NCI-H524 (cell line): Measurements from ENCODE around the gene ATP6V1B1.
A peak's percentile ranks its signal among the peaks of the same experiment; 100 is the strongest.

Source experiments
- DNase-seq, 2 experiments: peaks; one replicate each; lab custom pipeline; 2025; lab: John Stamatoyannopoulos, UW

The ATP6V1B1 gene

GRCh38 chr2:70901227-70902066 lies 34.3 kb upstream of the ATP6V1B1 start:
- peak; percentile 14 to 46 for DNase-seq

DNA sequence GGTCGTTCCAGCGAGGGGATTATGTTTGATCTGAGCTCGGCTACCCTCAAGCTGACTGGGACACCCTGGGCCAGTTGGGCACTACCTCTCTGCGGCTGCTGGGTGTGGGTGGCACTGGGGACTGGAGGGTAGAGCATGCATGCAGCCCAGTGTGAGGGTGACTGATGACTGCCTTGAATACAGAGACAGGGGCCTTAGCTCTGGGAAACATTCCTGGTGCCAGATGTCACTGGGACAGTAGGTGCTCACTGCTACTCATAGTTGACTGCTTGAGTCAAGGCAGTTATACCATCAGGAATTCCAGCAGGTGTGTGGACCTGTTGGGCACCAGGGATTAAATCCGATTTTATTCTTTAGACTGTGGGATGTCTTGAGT lies 33.6 kb upstream of the ATP6V1B1 start:
- DNase-seq = peak in 1 of 2 experiments; percentile 64

DNA sequence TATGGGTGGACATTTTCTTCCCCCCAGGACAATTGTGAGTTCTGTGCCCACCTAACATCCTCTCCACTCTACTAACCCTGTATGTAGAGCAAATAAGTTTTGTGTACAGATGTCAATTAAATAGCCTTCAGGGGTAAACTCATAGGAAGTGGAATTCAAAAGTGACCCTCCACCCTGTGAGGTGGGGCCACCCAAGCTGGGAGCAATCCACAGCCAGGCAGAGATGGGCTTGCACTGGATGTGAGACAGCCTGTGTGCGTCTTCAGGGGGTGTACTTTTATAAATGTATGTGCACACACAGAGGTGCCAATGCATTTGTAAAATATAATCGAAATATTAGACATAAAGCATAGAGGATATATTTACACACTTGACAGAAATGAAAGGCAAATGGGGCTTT lies 33.1 kb upstream of the ATP6V1B1 start:
- no peak for DNase-seq

DNA sequence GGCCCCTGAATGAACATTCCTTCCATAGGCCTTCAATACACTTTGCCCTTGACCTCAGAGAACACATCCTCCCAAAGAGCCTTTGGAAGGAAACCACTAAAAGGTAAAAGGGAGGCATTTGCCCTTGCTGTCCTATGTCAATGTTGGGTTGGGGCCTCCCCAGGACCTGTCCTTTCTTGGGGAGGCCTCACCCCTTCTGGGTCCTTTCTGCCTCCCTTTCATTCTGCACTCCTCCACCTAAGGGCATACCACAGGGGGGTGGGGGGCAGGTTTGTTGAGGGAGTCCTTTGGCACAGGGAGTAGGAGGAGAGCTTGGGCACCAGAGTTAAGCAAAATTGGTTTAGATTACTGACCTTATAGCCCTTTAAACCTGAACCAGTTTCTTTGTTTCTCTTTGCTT lies 32.5 kb upstream of the ATP6V1B1 start:
- no peak for DNase-seq

GRCh38 chr2:70903641-70904340 lies 31.9 kb upstream of the ATP6V1B1 start:
- no peak for DNase-seq

DNA sequence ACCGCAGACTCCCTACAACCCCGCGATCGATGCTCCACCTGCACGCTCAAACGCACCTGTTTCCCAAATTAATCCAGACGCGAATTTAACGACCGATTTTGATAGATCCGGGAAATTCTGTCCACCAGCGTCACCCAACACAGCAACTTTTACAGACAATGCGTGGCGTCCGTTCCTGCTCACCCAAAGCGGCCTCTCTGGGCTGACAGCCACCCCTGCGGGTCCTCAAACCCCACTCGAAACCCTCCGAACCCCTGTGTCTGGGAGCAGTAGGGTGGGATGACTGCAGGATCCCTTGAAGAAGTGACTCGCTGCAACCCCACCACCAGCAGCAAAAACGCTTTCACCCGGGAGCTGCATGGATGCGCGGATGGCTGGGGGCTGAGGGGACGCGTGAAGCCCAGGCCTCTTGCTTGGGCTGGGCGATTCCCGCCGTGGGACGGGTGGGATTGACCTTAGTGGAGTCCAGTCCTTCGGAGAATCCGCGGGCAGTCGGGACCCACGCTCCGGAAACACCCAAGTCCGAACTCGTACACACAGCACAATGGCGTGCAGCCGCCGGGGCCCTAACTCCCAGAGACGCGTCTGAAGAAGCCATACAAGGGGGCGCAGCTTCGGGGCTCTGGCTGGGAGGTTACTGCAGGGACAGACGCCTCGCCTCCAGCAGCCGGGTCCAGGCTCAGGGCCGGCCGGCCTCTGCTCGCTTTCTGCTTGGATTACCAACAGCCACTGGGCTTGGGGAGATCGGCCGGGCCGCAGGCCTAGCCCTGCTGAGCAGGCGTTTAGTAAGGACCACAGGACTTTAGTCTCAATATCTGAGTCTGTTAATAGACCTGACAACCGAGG lies 31.1 kb upstream of the ATP6V1B1 start:
- DNase-seq = no peak

- DNase-seq = no peak
Observed at GRCh38 chr2:70905443-70906421, 30.0 kb upstream of the ATP6V1B1 start.

DNA sequence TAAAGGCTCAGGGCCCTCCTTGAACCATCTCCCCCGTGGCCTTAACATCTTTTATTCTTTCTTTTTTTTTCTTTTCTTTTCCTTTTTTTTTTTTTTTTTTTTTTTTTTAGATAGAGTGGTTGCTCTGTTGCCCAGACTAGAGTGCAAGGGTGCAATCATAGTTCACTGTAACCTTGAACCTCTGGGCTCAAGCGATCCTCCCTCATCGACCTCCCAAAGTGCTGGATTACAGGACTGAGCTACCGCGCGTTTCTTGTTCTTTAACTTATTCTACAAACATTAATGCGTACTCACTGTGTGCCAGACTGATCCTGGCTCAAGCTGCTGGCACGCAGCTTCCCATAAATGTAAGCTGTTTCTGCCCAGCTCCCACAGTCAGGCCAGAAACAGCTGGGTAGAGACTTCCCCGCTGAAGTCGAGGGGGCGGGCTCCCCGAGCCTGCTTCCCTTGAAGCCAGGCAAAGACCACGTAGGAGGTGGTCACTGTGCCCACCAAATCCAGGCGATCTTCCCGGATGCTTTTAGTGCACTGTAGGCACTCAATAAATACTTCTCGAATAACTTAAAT lies 29.2 kb upstream of the ATP6V1B1 start:
- no peak for DNase-seq

GRCh38 chr2:70907130-70908057 lies 28.3 kb upstream of the ATP6V1B1 start:
- no peak for DNase-seq

DNA sequence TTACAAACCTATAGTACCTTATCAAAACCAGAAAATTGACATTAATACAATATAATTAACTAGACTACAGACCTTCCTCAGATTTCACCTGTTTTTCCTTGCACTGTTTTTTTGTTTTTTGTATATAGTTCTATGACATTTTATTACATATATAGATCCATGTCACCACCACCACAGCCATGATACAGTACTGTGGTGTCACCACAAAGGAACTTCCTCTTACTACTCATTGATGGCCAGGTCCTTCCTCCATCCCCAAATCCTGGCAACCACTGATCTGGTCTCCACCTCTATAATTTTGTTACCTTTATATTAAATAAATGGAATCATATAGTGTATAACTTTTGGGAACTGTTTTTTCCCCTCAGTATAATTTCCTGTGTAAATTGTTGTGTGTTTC lies 19.4 kb upstream of the ATP6V1B1 start:
- no peak for DNase-seq

DNA sequence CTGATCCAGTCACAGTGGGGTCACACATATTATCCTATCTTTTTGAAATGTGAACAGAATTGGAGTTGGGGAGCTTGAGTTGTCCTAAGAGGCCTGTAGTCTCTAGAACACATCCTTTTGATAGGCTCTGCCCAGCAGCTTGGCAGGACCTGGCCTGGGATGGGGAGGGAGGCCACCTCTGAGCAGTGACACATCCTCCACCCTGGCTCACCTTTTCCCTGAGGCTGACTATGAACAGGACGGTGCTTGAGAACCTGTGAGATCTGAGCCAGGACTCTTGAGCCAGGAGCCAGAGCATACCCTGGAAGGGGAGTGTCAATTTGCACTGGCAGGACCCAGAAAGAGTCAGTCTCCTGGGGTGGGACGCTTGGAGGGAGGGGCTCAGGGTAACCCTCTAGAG lies 17.7 kb upstream of the ATP6V1B1 start:
- no peak for DNase-seq

- DNase-seq = peak; percentile 42 to 73
Observed at GRCh38 chr2:70919672-70920366, 15.9 kb upstream of the ATP6V1B1 start.

DNA sequence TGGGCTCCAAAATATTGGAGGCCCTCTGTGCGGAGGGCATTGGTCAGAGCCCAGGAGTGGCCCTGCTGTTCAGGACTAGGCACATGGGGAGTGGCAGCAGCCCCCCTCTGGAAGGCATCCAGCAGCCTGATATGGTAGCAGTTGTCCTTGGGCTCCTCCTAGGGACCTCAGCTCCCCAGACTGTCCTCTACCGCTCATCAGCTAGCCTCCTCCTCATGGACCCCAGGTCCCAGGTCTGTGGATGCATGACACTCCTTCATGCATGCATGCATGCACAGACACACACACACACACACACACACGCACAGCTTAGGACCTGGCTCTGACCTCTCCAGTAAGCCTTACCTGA lies 15.4 kb upstream of the ATP6V1B1 start:
- no peak for DNase-seq

DNA sequence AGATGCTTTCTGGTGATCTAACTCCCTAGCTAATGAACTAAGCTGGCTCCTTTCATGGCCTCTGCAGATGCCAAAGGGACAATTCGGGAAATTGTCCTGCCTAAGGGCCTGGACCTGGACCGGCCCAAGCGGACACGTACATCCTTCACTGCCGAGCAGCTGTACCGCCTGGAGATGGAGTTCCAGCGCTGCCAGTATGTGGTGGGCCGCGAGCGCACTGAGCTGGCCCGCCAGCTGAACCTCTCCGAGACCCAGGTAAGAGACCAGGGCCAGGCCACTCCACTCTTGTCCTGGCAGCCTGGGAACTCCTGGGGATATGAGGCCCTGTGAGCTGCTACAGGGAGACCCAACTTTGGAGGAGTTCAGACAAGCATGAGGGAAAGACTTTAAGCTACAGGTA lies 14.7 kb upstream of the ATP6V1B1 start:
- DNase-seq = no peak

- DNase-seq = peak; percentile 36 to 58
Observed at GRCh38 chr2:70921839-70922234, 13.9 kb upstream of the ATP6V1B1 start.

DNA sequence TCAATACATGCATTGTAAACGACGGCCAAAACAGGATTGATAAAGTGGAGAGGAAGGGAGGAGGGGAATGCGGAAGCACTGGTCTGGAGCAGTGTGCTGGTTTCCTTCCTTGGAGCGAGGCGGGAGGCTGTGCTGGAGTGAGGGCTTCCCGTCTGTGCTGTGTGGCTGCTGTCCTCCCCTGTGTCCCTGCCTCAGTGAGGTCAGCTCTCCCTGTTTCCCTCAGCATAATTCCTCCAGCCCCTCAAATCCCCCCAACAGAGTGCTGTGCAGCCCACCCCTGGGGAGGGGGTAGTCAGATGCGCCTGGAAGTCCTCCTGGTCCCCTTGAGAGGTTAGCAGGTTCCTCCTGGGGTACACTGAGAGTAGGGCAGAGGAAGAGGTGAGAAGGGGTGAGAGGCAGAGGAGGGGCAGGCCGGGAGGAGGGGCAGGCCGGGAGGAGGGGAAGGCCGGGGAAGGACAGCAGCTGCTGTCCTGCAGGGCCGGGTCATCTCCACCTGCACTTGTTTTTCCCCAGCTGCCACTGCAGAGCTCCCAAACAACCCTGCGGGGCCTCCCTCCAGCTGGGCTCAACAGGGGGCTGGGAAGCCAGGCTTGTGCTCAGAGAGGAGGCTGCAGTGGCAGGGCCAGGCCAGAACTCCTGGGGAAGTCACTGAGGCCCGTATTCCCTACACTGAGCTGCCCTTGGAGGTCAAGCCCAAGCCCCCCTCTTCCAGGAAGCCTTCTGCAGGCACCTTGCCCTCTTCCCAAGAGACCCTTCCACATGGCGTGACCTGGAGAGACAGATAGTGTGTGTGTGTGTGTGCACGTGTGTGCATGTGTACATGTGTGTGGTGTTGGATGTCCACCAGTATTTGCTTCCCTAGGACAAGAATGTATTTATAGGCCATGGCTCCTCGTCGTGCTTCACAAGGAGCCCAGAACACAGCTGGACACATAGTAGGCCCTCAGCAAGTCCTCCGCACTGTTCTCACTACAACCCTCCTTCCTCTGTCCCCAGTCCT lies 13.2 kb upstream of the ATP6V1B1 start:
- DNase-seq = peak; percentile 39 to 83

DNA sequence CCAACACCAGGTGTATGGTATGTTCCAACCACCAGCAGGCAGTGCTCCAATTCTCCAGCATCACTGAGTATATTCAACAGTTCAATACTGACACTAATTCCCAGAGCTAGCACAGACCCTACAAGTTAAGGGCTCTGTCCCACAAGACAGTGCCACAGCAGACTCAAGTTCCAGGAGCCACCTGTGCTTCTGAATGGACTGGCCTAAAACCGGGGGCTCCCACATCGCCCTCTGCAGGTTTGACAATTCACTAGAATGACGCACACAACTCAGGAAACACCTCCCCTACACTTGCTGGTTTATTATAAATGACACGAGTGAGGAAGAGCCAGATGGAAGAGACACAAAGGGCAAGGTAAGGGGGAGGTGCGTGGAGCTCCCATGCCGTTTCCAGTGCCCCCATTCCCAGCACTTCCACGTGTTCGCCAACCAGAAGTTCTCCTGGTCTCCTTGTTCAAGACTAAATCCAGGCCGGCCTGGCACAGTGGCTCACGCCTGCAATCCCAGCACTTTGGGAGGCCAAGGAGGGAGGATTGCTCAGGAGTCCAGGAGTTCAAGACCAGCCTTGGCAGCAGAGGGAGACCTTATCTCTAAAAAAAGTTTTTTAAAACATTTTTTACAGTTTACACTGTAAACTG lies 12.2 kb upstream of the ATP6V1B1 start:
- DNase-seq = peak in 1 of 2 experiments; percentile 57

DNA sequence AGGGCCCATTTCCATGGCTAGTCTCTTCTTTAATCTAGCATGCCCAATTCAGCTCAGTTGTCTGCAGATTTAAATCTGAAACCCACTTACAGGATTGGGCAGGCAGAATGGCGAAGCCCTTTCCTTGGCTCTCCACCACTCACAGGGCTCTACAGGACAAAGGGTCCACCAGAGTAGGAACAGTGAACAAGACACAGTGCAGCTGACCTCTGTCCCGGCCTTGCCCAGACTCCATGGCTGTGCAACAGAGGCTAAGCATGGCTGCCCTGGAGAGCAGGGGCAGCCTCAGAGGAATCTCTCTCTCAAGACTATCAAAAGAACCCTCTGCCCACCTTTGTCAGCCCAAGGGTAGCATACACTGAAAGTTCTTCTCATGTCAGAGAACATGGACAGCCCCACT lies 9.7 kb upstream of the ATP6V1B1 start:
- DNase-seq = no peak
